DND-41 (cell line): ENCODE results near the gene SND1.

Experiments used
- EZH2 ChIP-seq: IDR thresholded peaks from 3 replicates; pipeline ENCODE4 v1.6.1; 2012; ENCODE audit warnings: borderline replicate concordance, low read depth, mild to moderate bottlenecking, moderate library complexity, low read length, inconsistent platforms; ENCODE audit not compliant: severe bottlenecking
- TF ChIP-seq, protein P1 (sequence below): IDR thresholded peaks from 2 replicates; pipeline ENCODE4 v1.5.1; 2012; ENCODE audit warnings: borderline replicate concordance, low read length, moderate library complexity, mild to moderate bottlenecking; ENCODE audit not compliant: poor library complexity, severe bottlenecking; ENCODE audit errors: extremely low read depth

GRCh38 chr7:127782075-127782474 lies 130.1 kb downstream of the SND1 start:
- TF ChIP-seq, protein P1, sequence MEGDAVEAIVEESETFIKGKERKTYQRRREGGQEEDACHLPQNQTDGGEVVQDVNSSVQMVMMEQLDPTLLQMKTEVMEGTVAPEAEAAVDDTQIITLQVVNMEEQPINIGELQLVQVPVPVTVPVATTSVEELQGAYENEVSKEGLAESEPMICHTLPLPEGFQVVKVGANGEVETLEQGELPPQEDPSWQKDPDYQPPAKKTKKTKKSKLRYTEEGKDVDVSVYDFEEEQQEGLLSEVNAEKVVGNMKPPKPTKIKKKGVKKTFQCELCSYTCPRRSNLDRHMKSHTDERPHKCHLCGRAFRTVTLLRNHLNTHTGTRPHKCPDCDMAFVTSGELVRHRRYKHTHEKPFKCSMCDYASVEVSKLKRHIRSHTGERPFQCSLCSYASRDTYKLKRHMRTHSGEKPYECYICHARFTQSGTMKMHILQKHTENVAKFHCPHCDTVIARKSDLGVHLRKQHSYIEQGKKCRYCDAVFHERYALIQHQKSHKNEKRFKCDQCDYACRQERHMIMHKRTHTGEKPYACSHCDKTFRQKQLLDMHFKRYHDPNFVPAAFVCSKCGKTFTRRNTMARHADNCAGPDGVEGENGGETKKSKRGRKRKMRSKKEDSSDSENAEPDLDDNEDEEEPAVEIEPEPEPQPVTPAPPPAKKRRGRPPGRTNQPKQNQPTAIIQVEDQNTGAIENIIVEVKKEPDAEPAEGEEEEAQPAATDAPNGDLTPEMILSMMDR: no peak
- TF ChIP-seq EZH2: no peak
